ENCODE data around the gene DRD3.

Gene DRD3

DNA sequence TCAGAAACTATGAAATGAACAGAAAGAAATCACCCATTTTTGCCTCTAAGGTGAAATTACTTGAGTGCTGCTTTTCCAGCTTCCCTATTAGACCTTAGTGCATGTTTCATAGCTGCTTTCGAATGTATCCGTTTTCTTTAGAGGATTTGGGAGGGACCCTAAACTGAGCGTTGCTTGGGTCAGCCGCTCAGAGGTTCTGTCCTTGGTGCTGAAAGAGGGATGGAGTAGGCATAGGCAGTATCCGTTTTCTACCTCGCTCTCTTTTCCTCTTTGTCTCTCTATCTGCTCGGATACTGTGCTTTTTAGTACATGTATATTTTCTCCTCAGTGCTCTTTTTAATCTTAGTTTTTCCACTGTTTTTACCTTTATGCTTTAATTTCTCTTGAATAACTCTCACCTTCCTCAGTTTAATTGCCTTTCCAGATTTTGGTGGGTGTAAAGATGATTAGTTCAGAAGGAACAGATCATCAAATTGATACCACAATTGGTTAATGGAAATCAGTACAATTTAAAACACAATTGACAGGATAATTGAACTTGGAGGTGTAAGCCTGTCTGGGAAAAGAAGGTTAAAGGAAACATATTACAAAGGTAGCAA, at the start of gene DRD3:
Gene DRD3 (minus strand): TSS at position 283 of the 599 bp plus-strand sequence. CDS start 7,060 bp downstream, outside the sequence.
- peaks cover 10% of the 10 kb centered on the region; the same call in 1 of the 2 replicates for H3K4me1 ChIP-seq (ENCODE audit: insufficient read depth, low read length)
- no peak within 1 kb of the TSS for H3K9ac ChIP-seq (ENCODE audit: low read depth, low read length)
- H3K9me3 ChIP-seq (ENCODE audit: control insufficient read depth, insufficient read depth, low read length), result no peaks in the 10 kb centered on the region
- no peaks in the 10 kb centered on the region for H3K36me3 ChIP-seq (ENCODE audit: insufficient read depth, low read length)

- peaks cover 8% of the 10 kb centered on the region for H3K9me3 ChIP-seq (ENCODE audit: control insufficient read depth, insufficient read depth, low read length)
- no peaks in the 10 kb centered on the region for H3K4me1 ChIP-seq (ENCODE audit: insufficient read depth, low read length)
- H3K36me3 ChIP-seq (ENCODE audit: insufficient read depth, low read length), result no peaks in the 10 kb centered on the region
- H3K9ac ChIP-seq (ENCODE audit: low read depth, low read length), result no peak overlapping the region
Measured at GRCh38 chr3:114227076-114227475, 48.2 kb upstream of the DRD3 start.

GRCh38 chr3:114226313-114226712, 47.5 kb upstream of the DRD3 start:
- H3K9ac ChIP-seq (ENCODE audit: low read depth, low read length), result no peak overlapping the region
- no peaks in the 10 kb centered on the region for H3K4me1 ChIP-seq (ENCODE audit: insufficient read depth, low read length)
- peaks cover 8% of the 10 kb centered on the region for H3K9me3 ChIP-seq (ENCODE audit: control insufficient read depth, insufficient read depth, low read length)
- no peaks in the 10 kb centered on the region for H3K36me3 ChIP-seq (ENCODE audit: insufficient read depth, low read length)

- Histone ChIP-seq H3K4me1 (ENCODE audit: insufficient read depth, low read length) (peaks cover 11% of the 10 kb centered on the region), H3K9ac (ENCODE audit: low read depth, low read length) (no peak overlapping the region), H3K9me3 (ENCODE audit: control insufficient read depth, insufficient read depth, low read length) (peaks cover 8% of the 10 kb centered on the region), H3K36me3 (ENCODE audit: insufficient read depth, low read length) (no peaks in the 10 kb centered on the region)
Measured at GRCh38 chr3:114223143-114223542, 44.3 kb upstream of the DRD3 start.

GRCh38 chr3:114221881-114222264, 43.0 kb upstream of the DRD3 start:
- no peak overlapping the region for H3K9ac ChIP-seq (ENCODE audit: low read depth, low read length)
- peaks cover 8% of the 10 kb centered on the region for H3K9me3 ChIP-seq (ENCODE audit: control insufficient read depth, insufficient read depth, low read length)
- H3K4me1 ChIP-seq (ENCODE audit: insufficient read depth, low read length), result peaks cover 11% of the 10 kb centered on the region
- H3K36me3 ChIP-seq (ENCODE audit: insufficient read depth, low read length), result no peaks in the 10 kb centered on the region

- Histone ChIP-seq H3K4me1 (ENCODE audit: insufficient read depth, low read length) (peaks cover 11% of the 10 kb centered on the region), H3K36me3 (ENCODE audit: insufficient read depth, low read length) (no peaks in the 10 kb centered on the region), H3K9ac (ENCODE audit: low read depth, low read length) (no peak overlapping the region), H3K9me3 (ENCODE audit: control insufficient read depth, insufficient read depth, low read length) (peaks cover 8% of the 10 kb centered on the region)
Measured at GRCh38 chr3:114221165-114221880, 42.5 kb upstream of the DRD3 start.

- peaks cover 18% of the 10 kb centered on the region for H3K4me1 ChIP-seq (ENCODE audit: insufficient read depth, low read length)
- H3K36me3 ChIP-seq (ENCODE audit: insufficient read depth, low read length), result no peaks in the 10 kb centered on the region
- no peak overlapping the region for H3K9ac ChIP-seq (ENCODE audit: low read depth, low read length)
- peaks cover 4% of the 10 kb centered on the region for H3K9me3 ChIP-seq (ENCODE audit: control insufficient read depth, insufficient read depth, low read length)
Measured at GRCh38 chr3:114219741-114220140, 40.9 kb upstream of the DRD3 start.

- Histone ChIP-seq H3K36me3 (ENCODE audit: insufficient read depth, low read length) (no peaks in the 10 kb centered on the region), H3K9me3 (ENCODE audit: control insufficient read depth, insufficient read depth, low read length) (peaks cover 4% of the 10 kb centered on the region; the same call in 1 of the 2 replicates), H3K9ac (ENCODE audit: low read depth, low read length) (no peak overlapping the region), H3K4me1 (ENCODE audit: insufficient read depth, low read length) (peaks cover 27% of the 10 kb centered on the region)
Measured at GRCh38 chr3:114218578-114219185, 39.8 kb upstream of the DRD3 start.

GRCh38 chr3:114218006-114218405, 39.2 kb upstream of the DRD3 start:
- Histone ChIP-seq H3K36me3 (ENCODE audit: insufficient read depth, low read length) (no peaks in the 10 kb centered on the region), H3K9me3 (ENCODE audit: control insufficient read depth, insufficient read depth, low read length) (no peaks in the 10 kb centered on the region), H3K4me1 (ENCODE audit: insufficient read depth, low read length) (peaks cover 34% of the 10 kb centered on the region), H3K9ac (ENCODE audit: low read depth, low read length) (no peak overlapping the region)

- Histone ChIP-seq H3K36me3 (ENCODE audit: insufficient read depth, low read length) (no peaks in the 10 kb centered on the region), H3K9me3 (ENCODE audit: control insufficient read depth, insufficient read depth, low read length) (no peaks in the 10 kb centered on the region), H3K4me1 (ENCODE audit: insufficient read depth, low read length) (peaks cover 34% of the 10 kb centered on the region), H3K9ac (ENCODE audit: low read depth, low read length) (no peak overlapping the region)
Measured at GRCh38 chr3:114217266-114217665, 38.4 kb upstream of the DRD3 start.

- Histone ChIP-seq H3K4me1 (ENCODE audit: insufficient read depth, low read length) (peaks cover 34% of the 10 kb centered on the region), H3K9me3 (ENCODE audit: control insufficient read depth, insufficient read depth, low read length) (no peaks in the 10 kb centered on the region), H3K36me3 (ENCODE audit: insufficient read depth, low read length) (no peaks in the 10 kb centered on the region), H3K9ac (ENCODE audit: low read depth, low read length) (no peak overlapping the region)
Measured at GRCh38 chr3:114216186-114216970, 37.5 kb upstream of the DRD3 start.

DNA sequence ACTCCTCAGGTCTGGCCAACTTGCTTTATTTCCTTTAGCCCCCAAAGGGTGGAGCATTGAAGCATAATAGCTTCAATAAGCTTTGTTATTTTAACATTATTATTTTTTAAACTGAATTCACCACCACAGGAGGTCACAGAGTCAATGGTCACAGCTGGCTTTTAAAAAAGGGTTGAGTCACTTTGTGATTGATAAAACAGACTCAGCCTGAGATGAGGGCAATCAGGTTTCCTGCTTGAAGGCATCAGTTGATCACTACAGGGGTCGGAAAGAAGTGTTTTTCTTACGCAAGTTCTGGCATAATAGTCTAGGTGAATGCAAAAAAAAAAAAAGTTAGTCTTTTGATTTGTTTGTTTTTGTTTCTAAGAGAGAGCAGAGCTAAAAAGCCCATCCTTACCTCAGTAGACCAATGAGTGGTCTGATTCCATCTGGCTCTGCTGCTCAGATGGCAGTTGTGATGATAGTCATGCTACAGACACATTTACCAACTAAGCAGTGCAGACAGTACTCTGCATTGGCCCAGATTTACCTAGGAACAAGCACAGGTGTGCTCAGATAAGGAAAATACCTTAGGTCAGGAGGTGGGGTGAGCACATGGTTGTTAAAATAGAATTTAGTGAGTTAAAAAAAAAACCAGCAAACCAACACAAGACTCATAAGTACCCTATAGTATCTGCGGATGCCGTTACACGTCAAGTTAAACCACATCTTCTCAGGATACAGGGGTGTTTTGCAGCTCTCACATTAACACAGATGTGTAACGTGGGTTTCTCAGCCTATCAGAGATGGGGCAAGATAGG, 35.9 kb upstream of the DRD3 start:
- peak overlapping the region; percentile 31; the same call in 1 of the 2 replicates for H3K9ac ChIP-seq (ENCODE audit: low read depth, low read length)
- no peaks in the 10 kb centered on the region for H3K36me3 ChIP-seq (ENCODE audit: insufficient read depth, low read length)
- peaks cover 32% of the 10 kb centered on the region for H3K4me1 ChIP-seq (ENCODE audit: insufficient read depth, low read length)

DNA sequence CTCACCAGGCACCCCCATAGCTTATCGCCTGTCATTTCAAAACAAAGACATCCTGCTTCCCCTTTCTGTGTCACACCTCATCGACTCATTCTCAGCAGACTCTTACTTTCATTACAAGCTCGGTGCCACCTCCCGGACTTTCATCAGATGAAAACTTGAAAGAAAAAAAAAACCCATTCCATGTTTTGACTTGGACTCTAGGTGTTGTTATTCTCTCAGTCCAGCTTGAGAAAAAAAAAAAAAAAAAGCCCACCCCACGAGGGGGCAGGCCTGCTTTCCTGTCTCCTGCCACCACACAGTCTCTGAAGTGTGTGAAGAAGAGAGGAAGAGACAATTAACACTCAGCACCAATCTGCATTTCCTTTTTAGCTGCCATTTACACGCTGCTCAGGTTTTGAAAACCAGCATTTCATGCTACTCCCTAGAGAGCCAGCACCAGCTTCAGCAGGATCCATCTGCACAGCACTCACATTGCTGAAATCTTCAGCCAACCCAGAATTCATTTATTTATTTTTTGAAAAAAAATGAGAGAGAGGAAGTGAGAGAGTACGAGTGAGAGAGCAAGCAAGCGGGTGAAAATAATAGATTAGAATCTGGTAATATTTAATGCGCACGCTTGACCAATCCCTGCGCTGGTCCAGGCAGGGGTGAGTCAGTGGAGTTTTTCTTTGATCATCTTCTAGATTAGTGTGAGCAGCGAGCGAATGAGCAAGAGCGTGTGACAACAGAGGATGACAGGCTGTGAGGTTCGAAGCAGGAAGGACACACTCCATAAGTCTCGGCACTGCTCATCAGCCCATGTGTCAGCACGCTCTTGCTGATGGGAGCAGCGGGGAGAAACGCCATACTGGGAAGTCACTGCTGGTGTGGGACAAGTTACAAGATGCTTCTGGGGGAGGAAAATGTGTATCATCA, 35.0 kb upstream of the DRD3 start:
- no peaks in the 10 kb centered on the region for H3K9me3 ChIP-seq (ENCODE audit: control insufficient read depth, insufficient read depth, low read length)
- peak overlapping the region; percentile 31; the same call in 1 of the 2 replicates for H3K9ac ChIP-seq (ENCODE audit: low read depth, low read length)
- H3K4me1 ChIP-seq (ENCODE audit: insufficient read depth, low read length), result peaks cover 25% of the 10 kb centered on the region
- H3K36me3 ChIP-seq (ENCODE audit: insufficient read depth, low read length), result no peaks in the 10 kb centered on the region

More for the DNA sequence above, 35.9 kb upstream of the DRD3 start:
- no peaks in the 10 kb centered on the region for H3K9me3 ChIP-seq (ENCODE audit: control insufficient read depth, insufficient read depth, low read length)

Data from ES-I3 (cell line).